ENCODE measurements around the gene DDX10. TPM values are rescaled to one million over a fixed set of nuclear protein-coding genes. Genes with fewer than 3 reads are reported as not detected.

Gene DDX10
- total RNA-seq, 1 experiment from 2014 or later: 78.3 TPM

GRCh38 chr11:108906826-108907225 is 242.0 kb downstream of the DDX10 start:
- Mint-ChIP-seq H3K4me1 (ENCODE audit: low read depth, unreplicated experiment) (peaks cover 6% of the 10 kb centered on the region), H3K9me3 (ENCODE audit: unreplicated experiment) (no peaks in the 10 kb centered on the region), H3K27ac (ENCODE audit: unreplicated experiment) (no peak overlapping the region), H3K4me3 (ENCODE audit: unreplicated experiment) (no peak overlapping the region), H3K36me3 (ENCODE audit: insufficient read depth, unreplicated experiment) (no peaks in the 10 kb centered on the region), H3K27me3 (ENCODE audit: insufficient read depth, unreplicated experiment) (no peaks in the 10 kb centered on the region)
- Histone ChIP-seq H3K4me3 (ENCODE audit: low read depth, low read length) (no peak overlapping the region), H3K4me1 (peaks cover 13% of the 10 kb centered on the region), H3K27me3 (replicated peaks; ENCODE audit: control insufficient read depth, insufficient read depth, low read length) (no peaks in the 10 kb centered on the region), H3K36me3 (ENCODE audit: control insufficient read depth, insufficient read depth, low read length) (no peaks in the 10 kb centered on the region), H3K9me3 (no peaks in the 10 kb centered on the region)
- no TSS peak for BruUV-seq (replicated peaks)
- intact Hi-C loops (cut with micrococcal nuclease; ENCODE audit: unreplicated experiment): no loop called here
- TF ChIP-seq CTCF (IDR thresholded peaks at IDR 0.05; ENCODE audit: insufficient read depth in 1 of 2, low read depth in 1 of 2, low read length in 1 of 2, severe bottlenecking in 1 of 2, unreplicated experiment in 1 of 2): no peak
- ChIA-PET CTCF (no interaction called here), POLR2A (no interaction called here)
- DNase-seq: no peak

- ChIA-PET CTCF (no interaction called here), POLR2A (no interaction called here)
- no TSS peak for BruUV-seq (replicated peaks)
- peaks cover 23% of the 10 kb centered on the region for H3K4me1 ChIP-seq
- TF ChIP-seq CTCF (IDR thresholded peaks at IDR 0.05; ENCODE audit: insufficient read depth in 1 of 2, low read depth in 1 of 2, low read length in 1 of 2, severe bottlenecking in 1 of 2, unreplicated experiment in 1 of 2): no peak
- Mint-ChIP-seq H3K27me3 (ENCODE audit: insufficient read depth, unreplicated experiment) (no peaks in the 10 kb centered on the region), H3K4me3 (ENCODE audit: unreplicated experiment) (no peak overlapping the region), H3K4me1 (ENCODE audit: low read depth, unreplicated experiment) (peaks cover 17% of the 10 kb centered on the region), H3K36me3 (ENCODE audit: insufficient read depth, unreplicated experiment) (no peaks in the 10 kb centered on the region), H3K9me3 (ENCODE audit: unreplicated experiment) (no peaks in the 10 kb centered on the region), H3K27ac (ENCODE audit: unreplicated experiment) (no peak overlapping the region)
- no peaks in the 10 kb centered on the region for H3K9me3 ChIP-seq
- no peaks in the 10 kb centered on the region for H3K27me3 ChIP-seq (replicated peaks; ENCODE audit: control insufficient read depth, insufficient read depth, low read length)
- DNase-seq: no peak
- H3K4me3 ChIP-seq (ENCODE audit: low read depth, low read length): no peak overlapping the region
- H3K36me3 ChIP-seq (ENCODE audit: control insufficient read depth, insufficient read depth, low read length): no peaks in the 10 kb centered on the region
- intact Hi-C loops (cut with micrococcal nuclease; ENCODE audit: unreplicated experiment): no loop called here
These were observed 244.2 kb downstream of the DDX10 start for GRCh38 chr11:108909041-108909440.

- H3K9me3 Mint-ChIP-seq (ENCODE audit: unreplicated experiment): no peaks in the 10 kb centered on the region
- ChIA-PET CTCF (no interaction called here), POLR2A (no interaction called here)
- no peak overlapping the region for H3K27ac Mint-ChIP-seq (ENCODE audit: unreplicated experiment)
- H3K4me3 Mint-ChIP-seq (ENCODE audit: unreplicated experiment): no peak overlapping the region
- H3K27me3 Mint-ChIP-seq (ENCODE audit: insufficient read depth, unreplicated experiment): no peaks in the 10 kb centered on the region
- intact Hi-C loops (cut with micrococcal nuclease; ENCODE audit: unreplicated experiment): no loop called here
- BruUV-seq (replicated peaks): no TSS peak
- H3K36me3 ChIP-seq (ENCODE audit: control insufficient read depth, insufficient read depth, low read length): no peaks in the 10 kb centered on the region
- no peaks in the 10 kb centered on the region for H3K36me3 Mint-ChIP-seq (ENCODE audit: insufficient read depth, unreplicated experiment)
- no peaks in the 10 kb centered on the region for H3K9me3 ChIP-seq
- H3K4me3 ChIP-seq (ENCODE audit: low read depth, low read length): no peak overlapping the region
- H3K27me3 ChIP-seq (replicated peaks; ENCODE audit: control insufficient read depth, insufficient read depth, low read length): no peaks in the 10 kb centered on the region
- H3K4me1 ChIP-seq: peaks cover 23% of the 10 kb centered on the region
- no peak for TF ChIP-seq CTCF (IDR thresholded peaks at IDR 0.05; ENCODE audit: insufficient read depth in 1 of 2, low read depth in 1 of 2, low read length in 1 of 2, severe bottlenecking in 1 of 2, unreplicated experiment in 1 of 2)
- no peak for DNase-seq
- H3K4me1 Mint-ChIP-seq (ENCODE audit: low read depth, unreplicated experiment): peaks cover 22% of the 10 kb centered on the region
These were observed 245.1 kb downstream of the DDX10 start for GRCh38 chr11:108909921-108910320.

All from Caco-2 (cell line).